ENCODE measurements around the gene GPX6.

GRCh38 chr6:28511628-28512300 is 3.8 kb downstream of the GPX6 start:
- TF ChIP-seq MYC (CRISPR knock-in tag; IDR thresholded peaks at IDR 0.05; ENCODE audit: borderline replicate concordance) (no peak), CTCF (CRISPR knock-in tag; IDR thresholded peaks at IDR 0.05) (no peak), EZH2 (conservative IDR thresholded peaks at IDR 0.05; ENCODE audit: low read depth, low read length) (no peak), ZNF296 (CRISPR knock-in tag; conservative IDR thresholded peaks at IDR 0.05) (no peak), ZBTB40 (IDR thresholded peaks at IDR 0.05) (no peak), ZBTB40 (CRISPR knock-in tag; IDR thresholded peaks at IDR 0.05) (no peak), ZNF138 (CRISPR knock-in tag; IDR thresholded peaks at IDR 0.05; ENCODE audit: low read depth) (no peak), CREB1 (IDR thresholded peaks at IDR 0.05) (no peak), CREB1 (CRISPR knock-in tag; IDR thresholded peaks at IDR 0.05) (no peak), RNF2 (conservative IDR thresholded peaks at IDR 0.05; ENCODE audit: low read depth) (no peak), POLR2AphosphoS5 (IDR thresholded peaks at IDR 0.05; ENCODE audit: low read depth, low read length) (no peak), U2AF1 (optimal IDR thresholded peaks at IDR 0.05; ENCODE audit: low read depth, low read length) (no peak)
